ENCODE results near the gene IGF2BP1.

The IGF2BP1 gene

GRCh38 chr17:48997103-48997826 lies at the start of gene IGF2BP1:
IGF2BP1 (plus strand) TSS chr17:48997385; CDS start chr17:48997746, 361 bp downstream.
- DNase-seq (ENCODE audit: low read depth) = peak; percentile 13
- peak within 1 kb of the TSS; percentile 49 for H3K4me3 ChIP-seq (ENCODE audit: low read length)
- TF ChIP-seq CTCF (IDR thresholded peaks at IDR 0.05; ENCODE audit: insufficient read depth, low read depth, low read length, missing control alignments) = no peak

- TF ChIP-seq CTCF (IDR thresholded peaks at IDR 0.05; ENCODE audit: insufficient read depth, low read depth, low read length, missing control alignments) = no peak
- no peak overlapping the region for H3K4me3 ChIP-seq (ENCODE audit: low read length)
- no peak for DNase-seq (ENCODE audit: low read depth)
These were observed 45.6 kb upstream of the IGF2BP1 start for GRCh38 chr17:48951572-48951971.

GRCh38 chr17:48952904-48953303 lies 44.3 kb upstream of the IGF2BP1 start:
- TF ChIP-seq CTCF (IDR thresholded peaks at IDR 0.05; ENCODE audit: insufficient read depth, low read depth, low read length, missing control alignments) = no peak
- DNase-seq (ENCODE audit: low read depth) = no peak
- H3K4me3 ChIP-seq (ENCODE audit: low read length) = no peak overlapping the region

GRCh38 chr17:48954300-48954755 lies 42.9 kb upstream of the IGF2BP1 start:
- DNase-seq (ENCODE audit: low read depth) = peak; percentile 45
- TF ChIP-seq CTCF (IDR thresholded peaks at IDR 0.05; ENCODE audit: insufficient read depth, low read depth, low read length, missing control alignments) = peak; percentile 36
- H3K4me3 ChIP-seq (ENCODE audit: low read length) = no peak overlapping the region

GRCh38 chr17:48960834-48961515 lies 36.2 kb upstream of the IGF2BP1 start:
- TF ChIP-seq CTCF (IDR thresholded peaks at IDR 0.05; ENCODE audit: insufficient read depth, low read depth, low read length, missing control alignments) = no peak

GRCh38 chr17:48961516-48962233 lies 35.5 kb upstream of the IGF2BP1 start:
- DNase-seq (ENCODE audit: low read depth) = peak; percentile 40
- H3K4me3 ChIP-seq (ENCODE audit: low read length) = no peak overlapping the region
- no peak for TF ChIP-seq CTCF (IDR thresholded peaks at IDR 0.05; ENCODE audit: insufficient read depth, low read depth, low read length, missing control alignments)

More at GRCh38 chr17:48960834-48961515, 36.2 kb upstream of the IGF2BP1 start:
- no peak for DNase-seq (ENCODE audit: low read depth)
- no peak overlapping the region for H3K4me3 ChIP-seq (ENCODE audit: low read length)
